ENCODE data around the gene EFCAB11.

EFCAB11 gene

GRCh38 chr14:89813617-89814031 lies 140.9 kb downstream of the EFCAB11 start:
- DNase-seq (ENCODE audit: low read depth), result no peak

GRCh38 chr14:89811954-89812575 lies 142.5 kb downstream of the EFCAB11 start:
- no peak for DNase-seq (ENCODE audit: low read depth)

- DNase-seq (ENCODE audit: low read depth), result no peak
These were observed 144.4 kb downstream of the EFCAB11 start for GRCh38 chr14:89810101-89810500.

GRCh38 chr14:89807892-89808291 lies 146.6 kb downstream of the EFCAB11 start:
- DNase-seq (ENCODE audit: low read depth), result no peak

GRCh38 chr14:89807151-89807550 lies 147.4 kb downstream of the EFCAB11 start:
- DNase-seq (ENCODE audit: low read depth), result no peak

GRCh38 chr14:89806451-89806850 lies 148.1 kb downstream of the EFCAB11 start:
- DNase-seq (ENCODE audit: low read depth), result no peak

- no peak for DNase-seq (ENCODE audit: low read depth)
These were observed 149.0 kb downstream of the EFCAB11 start for GRCh38 chr14:89805501-89805900.

- no peak for DNase-seq (ENCODE audit: low read depth)
These were observed 151.0 kb downstream of the EFCAB11 start for GRCh38 chr14:89803542-89803941.

- DNase-seq (ENCODE audit: low read depth), result no peak
These were observed 153.4 kb downstream of the EFCAB11 start for GRCh38 chr14:89801136-89801535.

- no peak for DNase-seq (ENCODE audit: low read depth)
These were observed 156.2 kb downstream of the EFCAB11 start for GRCh38 chr14:89798212-89798773.

- DNase-seq (ENCODE audit: low read depth), result no peak
These were observed 157.4 kb downstream of the EFCAB11 start for GRCh38 chr14:89797148-89797547.

- DNase-seq (ENCODE audit: low read depth), result no peak
These were observed 160.4 kb downstream of the EFCAB11 start for GRCh38 chr14:89794096-89794495.

- no peak for DNase-seq (ENCODE audit: low read depth)
These were observed 161.2 kb downstream of the EFCAB11 start for GRCh38 chr14:89793367-89793716.

- DNase-seq (ENCODE audit: low read depth), result no peak
These were observed 161.8 kb downstream of the EFCAB11 start for GRCh38 chr14:89792489-89793366.

GRCh38 chr14:89787525-89787924 lies 167.0 kb downstream of the EFCAB11 start:
- DNase-seq (ENCODE audit: low read depth), result no peak

GRCh38 chr14:89781046-89781445 lies 173.5 kb downstream of the EFCAB11 start:
- no peak for DNase-seq (ENCODE audit: low read depth)

- no peak for DNase-seq (ENCODE audit: low read depth)
These were observed 174.8 kb downstream of the EFCAB11 start for GRCh38 chr14:89779707-89780106.

GRCh38 chr14:89775946-89776345 lies 178.6 kb downstream of the EFCAB11 start:
- no peak for DNase-seq (ENCODE audit: low read depth)

- DNase-seq (ENCODE audit: low read depth), result no peak
These were observed 179.4 kb downstream of the EFCAB11 start for GRCh38 chr14:89775151-89775550.

GRCh38 chr14:89773644-89774316 lies 180.8 kb downstream of the EFCAB11 start:
- peak; percentile 30 for DNase-seq (ENCODE audit: low read depth)

- DNase-seq (ENCODE audit: low read depth), result no peak
These were observed 181.4 kb downstream of the EFCAB11 start for GRCh38 chr14:89773151-89773550.

GRCh38 chr14:89771251-89771650 lies 183.3 kb downstream of the EFCAB11 start:
- DNase-seq (ENCODE audit: low read depth), result no peak

GRCh38 chr14:89767861-89768268 lies 186.7 kb downstream of the EFCAB11 start:
- DNase-seq (ENCODE audit: low read depth), result peak; percentile 31
